Measurements from ENCODE around the gene VAV2. TPM values are rescaled to one million over a fixed set of nuclear protein-coding genes. Genes with fewer than 3 reads are reported as not detected.
A peak's percentile ranks its signal among the peaks of the same experiment; 100 is the strongest.

The VAV2 gene
- total RNA-seq, 1 donor from 2014 or later = 61.9 TPM

DNA sequence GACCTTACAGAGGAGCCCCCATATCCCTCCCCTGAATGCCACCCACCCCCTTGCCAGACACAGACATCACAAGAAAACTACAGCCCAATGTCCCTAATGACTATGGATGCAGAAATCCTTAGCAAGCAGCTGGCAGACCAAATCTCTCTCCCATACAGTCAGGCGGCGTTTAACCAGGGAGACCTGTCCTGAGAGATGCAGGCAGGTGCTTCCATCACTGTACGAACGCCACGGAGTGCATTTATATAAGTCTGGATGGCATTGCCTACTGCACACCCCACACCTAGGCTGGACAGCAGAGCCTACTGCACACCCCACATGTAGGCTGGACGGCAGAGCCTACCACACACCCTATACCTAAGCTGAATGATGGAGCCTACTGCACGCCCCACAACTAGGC, 219.5 kb downstream of the VAV2 start:
- Mint-ChIP-seq H3K36me3 (peaks cover 25% of the 10 kb centered on the region), H3K4me1 (no peaks in the 10 kb centered on the region), H3K9me3 (peaks cover 7% of the 10 kb centered on the region), H3K27me3 (ENCODE audit: low read depth) (no peaks in the 10 kb centered on the region), H3K4me3 (no peak overlapping the region), H3K27ac (no peak overlapping the region)
- TF ChIP-seq CTCF (IDR thresholded peaks at IDR 0.05; ENCODE audit: unreplicated experiment) = no peak
- peak in 1 of 2 experiments; percentile 3 for DNase-seq (ENCODE audit: low spot score in 2 of 2, unreplicated experiment in 2 of 2)

DNA sequence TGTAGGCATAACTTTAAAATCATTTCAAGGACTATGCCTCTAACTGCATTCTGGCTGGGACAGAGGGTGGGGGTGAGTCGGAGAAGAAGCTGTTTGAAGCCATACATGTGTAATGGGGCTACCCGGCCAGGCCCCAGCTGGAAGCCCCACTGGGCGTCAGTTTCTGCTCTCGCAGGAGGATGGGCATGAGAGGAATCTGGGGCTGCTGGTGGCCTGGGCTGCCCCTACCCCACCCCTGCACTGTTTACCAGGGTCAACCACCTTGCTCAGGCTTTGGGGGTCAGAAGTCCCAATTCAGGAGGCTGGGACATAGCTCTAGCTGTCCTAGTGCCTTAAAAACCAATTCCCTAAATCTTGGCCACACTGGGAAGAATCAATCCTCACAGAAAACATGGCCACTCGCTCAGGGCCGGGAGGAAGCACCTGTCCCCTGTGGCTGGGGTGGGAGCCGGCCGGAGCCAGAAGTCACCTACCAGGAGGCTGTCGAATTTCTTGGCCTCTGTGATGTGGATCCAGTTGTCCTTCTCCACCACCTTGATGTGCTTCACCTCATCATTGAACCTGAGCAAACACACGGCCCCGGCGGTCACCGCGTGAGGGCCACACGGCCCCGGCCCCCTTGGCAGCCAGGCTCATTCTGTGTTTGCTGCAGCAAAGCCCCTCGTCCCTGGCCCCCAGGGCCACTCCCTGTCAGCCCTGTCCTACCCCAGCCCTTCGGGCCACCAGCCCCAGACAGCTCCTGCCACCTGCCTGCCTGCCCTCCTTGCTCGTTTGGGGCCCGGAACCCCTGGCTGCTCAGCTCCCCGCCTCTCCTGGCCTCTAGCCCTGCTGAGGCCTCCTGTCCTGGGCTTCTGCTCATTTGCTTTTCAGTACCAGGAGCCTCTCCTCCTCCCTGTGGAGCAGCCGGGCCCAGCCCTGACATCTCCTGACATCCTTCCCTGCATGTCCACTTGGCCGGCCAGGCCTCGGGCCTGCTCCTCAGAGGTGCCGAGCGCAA, 220.3 kb downstream of the VAV2 start:
- Mint-ChIP-seq H3K4me3 (no peak overlapping the region), H3K4me1 (no peaks in the 10 kb centered on the region), H3K9me3 (peaks cover 15% of the 10 kb centered on the region), H3K27me3 (ENCODE audit: low read depth) (no peaks in the 10 kb centered on the region), H3K36me3 (peaks cover 33% of the 10 kb centered on the region), H3K27ac (no peak overlapping the region)
- peak; percentile 18 to 32 for DNase-seq (ENCODE audit: low spot score in 2 of 2, unreplicated experiment in 2 of 2)
- no peak for TF ChIP-seq CTCF (IDR thresholded peaks at IDR 0.05; ENCODE audit: unreplicated experiment)

- Mint-ChIP-seq H3K27ac (no peak overlapping the region), H3K27me3 (ENCODE audit: low read depth) (no peaks in the 10 kb centered on the region), H3K4me1 (no peaks in the 10 kb centered on the region), H3K9me3 (peaks cover 28% of the 10 kb centered on the region), H3K4me3 (no peak overlapping the region), H3K36me3 (peaks cover 43% of the 10 kb centered on the region)
- TF ChIP-seq CTCF (IDR thresholded peaks at IDR 0.05; ENCODE audit: unreplicated experiment) = no peak
- peak; percentile 22 to 38 for DNase-seq (ENCODE audit: low spot score in 2 of 2, unreplicated experiment in 2 of 2)
Measured at GRCh38 chr9:133770076-133770777, 221.9 kb downstream of the VAV2 start.

- Mint-ChIP-seq H3K9me3 (peaks cover 28% of the 10 kb centered on the region), H3K4me1 (no peaks in the 10 kb centered on the region), H3K27me3 (ENCODE audit: low read depth) (no peaks in the 10 kb centered on the region), H3K36me3 (peaks cover 43% of the 10 kb centered on the region), H3K27ac (no peak overlapping the region), H3K4me3 (no peak overlapping the region)
- DNase-seq (ENCODE audit: low spot score in 2 of 2, unreplicated experiment in 2 of 2) = peak; percentile 16 to 34
- TF ChIP-seq CTCF (IDR thresholded peaks at IDR 0.05; ENCODE audit: unreplicated experiment) = no peak
Measured at GRCh38 chr9:133769511-133770075, 222.5 kb downstream of the VAV2 start.

DNA sequence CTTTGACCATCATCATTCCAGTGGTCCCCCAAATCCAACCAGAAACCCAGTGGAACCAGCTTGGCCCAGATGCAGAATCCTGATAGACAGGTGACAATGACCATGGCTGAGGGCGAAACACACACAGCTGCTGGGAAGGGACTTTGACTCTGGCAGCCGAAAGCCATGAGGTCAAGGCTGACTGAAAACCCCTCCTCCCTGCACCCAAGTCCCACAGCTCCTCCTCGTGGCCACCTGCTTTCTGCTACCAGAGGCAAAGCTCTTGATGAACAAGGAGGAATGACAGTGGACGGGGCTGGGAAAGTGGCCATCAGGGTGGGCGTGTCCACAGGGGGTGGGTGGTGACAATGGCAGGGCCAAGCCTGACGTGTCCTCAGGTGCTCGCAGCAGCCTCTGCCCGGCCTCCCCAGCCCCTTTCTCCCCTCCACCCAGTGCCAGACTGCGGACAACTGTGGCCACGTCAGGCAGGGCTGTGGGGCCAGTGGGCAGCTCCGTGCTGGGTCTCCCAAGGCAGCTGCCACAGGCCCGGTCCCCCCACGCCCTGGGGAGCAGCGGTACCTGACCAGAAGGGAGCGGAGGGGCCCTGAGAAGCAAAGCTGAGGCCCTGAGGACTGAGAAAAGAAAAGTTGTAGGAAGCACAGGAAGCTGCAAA, 223.1 kb downstream of the VAV2 start:
- H3K27me3 Mint-ChIP-seq (ENCODE audit: low read depth) = no peaks in the 10 kb centered on the region
- no peak for TF ChIP-seq CTCF (IDR thresholded peaks at IDR 0.05; ENCODE audit: unreplicated experiment)
- H3K36me3 Mint-ChIP-seq = peaks cover 47% of the 10 kb centered on the region
- no peaks in the 10 kb centered on the region for H3K4me1 Mint-ChIP-seq
- DNase-seq (ENCODE audit: low spot score in 2 of 2, unreplicated experiment in 2 of 2) = peak in 1 of 2 experiments; percentile 36
- peaks cover 28% of the 10 kb centered on the region for H3K9me3 Mint-ChIP-seq
- H3K4me3 Mint-ChIP-seq = no peak overlapping the region
- no peak overlapping the region for H3K27ac Mint-ChIP-seq

Data from mesothelial cell of epicardium (in vitro differentiated cells).